OCI-LY3 (cell line): ENCODE measurements around the gene HIPK1.

Experiments used
- H2AFZ ChIP-seq: fragments of 200-600, 300-600 bp; shearing (Covaris generic); 2 replicates; pipeline ENCODE4 v1.6.0; 2014; ENCODE audit warnings: antibody characterized with exemption, low read depth, low read length
- H3K27ac ChIP-seq: fragments of 200-600, 300-600 bp; sonication (generic); 2 replicates; pipeline ENCODE4 v1.5.1; 2014; ENCODE audit warnings: mild to moderate bottlenecking, low read length, moderate library complexity, mixed read lengths
- H3K27me3 ChIP-seq: fragments of 200-600, 300-600 bp; sonication (generic); 2 replicates; pipeline ENCODE4 v1.6.1; 2014; ENCODE audit warnings: low read depth, low read length, mixed read lengths
- H3K36me3 ChIP-seq: fragments of 200-600, 300-600 bp; sonication (generic); replicated peaks from 2 replicates; pipeline ENCODE3; 2014; ENCODE audit warnings: low read depth, low read length, mixed read lengths
- H3K4me1 ChIP-seq: fragments of 300-600, 200-600 bp; sonication (generic); 2 replicates; pipeline ENCODE4 v1.6.1; 2014; ENCODE audit warnings: low read length, mixed read lengths
- H3K4me2 ChIP-seq: fragments of 200-600, 300-600 bp; sonication (generic); 2 replicates; pipeline ENCODE4 v1.6.1; 2014; ENCODE audit warnings: low read length, mixed read lengths
- H3K4me3 ChIP-seq: fragments of 300-600, 200-600 bp; sonication (generic); 2 replicates; pipeline ENCODE4 v1.5.1; 2014; ENCODE audit warnings: antibody characterized with exemption, mild to moderate bottlenecking, low read length, moderate library complexity
- H3K79me2 ChIP-seq: fragments of 300-600, 200-600 bp; shearing (Covaris generic); 2 replicates; pipeline ENCODE4 v1.6.1; 2014; ENCODE audit warnings: mild to moderate bottlenecking, low read length, mixed read lengths
- H3K9ac ChIP-seq: fragments of 300-600, 200-600 bp; shearing (Covaris generic); 2 replicates; pipeline ENCODE4 v1.6.0; 2014; ENCODE audit warnings: mild to moderate bottlenecking, low read length, moderate library complexity
- H3K9me3 ChIP-seq: fragments of 200-600, 300-600 bp; shearing (Covaris generic); 2 replicates; pipeline ENCODE4 v1.6.1; 2014; ENCODE audit warnings: low read length, mixed read lengths; ENCODE audit not compliant: insufficient read depth
- H4K20me1 ChIP-seq: fragments of 200-600, 300-600 bp; sonication (generic); 2 replicates; pipeline ENCODE4 v1.6.1; 2016; ENCODE audit warnings: low read length, mixed read lengths; ENCODE audit not compliant: insufficient read depth
- EZH2phosphoT487 ChIP-seq: fragments of 200-600 bp; shearing (Covaris generic); IDR thresholded peaks from 2 replicates; pipeline ENCODE4 v1.6.1; 2018; ENCODE audit warnings: antibody characterized with exemption, mixed run types, low read depth
- TF ChIP-seq, protein P1 (sequence below): fragments of 200-600, 300-600 bp; sonication (generic); IDR thresholded peaks from 2 replicates; pipeline ENCODE4 v1.5.1; 2014; ENCODE audit warnings: antibody characterized with exemption, low read length, low read depth

Gene HIPK1

DNA sequence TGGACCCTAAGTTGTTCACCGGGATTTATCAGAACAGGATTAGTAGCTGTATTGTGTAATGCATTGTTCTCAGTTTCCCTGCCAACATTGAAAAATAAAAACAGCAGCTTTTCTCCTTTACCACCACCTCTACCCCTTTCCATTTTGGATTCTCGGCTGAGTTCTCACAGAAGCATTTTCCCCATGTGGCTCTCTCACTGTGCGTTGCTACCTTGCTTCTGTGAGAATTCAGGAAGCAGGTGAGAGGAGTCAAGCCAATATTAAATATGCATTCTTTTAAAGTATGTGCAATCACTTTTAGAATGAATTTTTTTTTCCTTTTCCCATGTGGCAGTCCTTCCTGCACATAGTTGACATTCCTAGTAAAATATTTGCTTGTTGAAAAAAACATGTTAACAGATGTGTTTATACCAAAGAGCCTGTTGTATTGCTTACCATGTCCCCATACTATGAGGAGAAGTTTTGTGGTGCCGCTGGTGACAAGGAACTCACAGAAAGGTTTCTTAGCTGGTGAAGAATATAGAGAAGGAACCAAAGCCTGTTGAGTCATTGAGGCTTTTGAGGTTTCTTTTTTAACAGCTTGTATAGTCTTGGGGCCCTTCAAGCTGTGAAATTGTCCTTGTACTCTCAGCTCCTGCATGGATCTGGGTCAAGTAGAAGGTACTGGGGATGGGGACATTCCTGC is 46.2 kb downstream of the HIPK1 start:
- H3K36me3 ChIP-seq = peaks cover 7% of the 10 kb centered on the region
- no peaks in the 10 kb centered on the region for H4K20me1 ChIP-seq
- H2AFZ ChIP-seq = no peak overlapping the region
- H3K27me3 ChIP-seq = no peaks in the 10 kb centered on the region
- H3K4me1 ChIP-seq = no peaks in the 10 kb centered on the region
- no peak overlapping the region for H3K27ac ChIP-seq
- no peaks in the 10 kb centered on the region for H3K9me3 ChIP-seq
- no peak overlapping the region for H3K9ac ChIP-seq
- no peak overlapping the region for H3K4me2 ChIP-seq
- TF ChIP-seq EZH2phosphoT487 = no peak
- TF ChIP-seq, protein P1, sequence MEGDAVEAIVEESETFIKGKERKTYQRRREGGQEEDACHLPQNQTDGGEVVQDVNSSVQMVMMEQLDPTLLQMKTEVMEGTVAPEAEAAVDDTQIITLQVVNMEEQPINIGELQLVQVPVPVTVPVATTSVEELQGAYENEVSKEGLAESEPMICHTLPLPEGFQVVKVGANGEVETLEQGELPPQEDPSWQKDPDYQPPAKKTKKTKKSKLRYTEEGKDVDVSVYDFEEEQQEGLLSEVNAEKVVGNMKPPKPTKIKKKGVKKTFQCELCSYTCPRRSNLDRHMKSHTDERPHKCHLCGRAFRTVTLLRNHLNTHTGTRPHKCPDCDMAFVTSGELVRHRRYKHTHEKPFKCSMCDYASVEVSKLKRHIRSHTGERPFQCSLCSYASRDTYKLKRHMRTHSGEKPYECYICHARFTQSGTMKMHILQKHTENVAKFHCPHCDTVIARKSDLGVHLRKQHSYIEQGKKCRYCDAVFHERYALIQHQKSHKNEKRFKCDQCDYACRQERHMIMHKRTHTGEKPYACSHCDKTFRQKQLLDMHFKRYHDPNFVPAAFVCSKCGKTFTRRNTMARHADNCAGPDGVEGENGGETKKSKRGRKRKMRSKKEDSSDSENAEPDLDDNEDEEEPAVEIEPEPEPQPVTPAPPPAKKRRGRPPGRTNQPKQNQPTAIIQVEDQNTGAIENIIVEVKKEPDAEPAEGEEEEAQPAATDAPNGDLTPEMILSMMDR = no peak
- H3K79me2 ChIP-seq = no peaks in the 10 kb centered on the region
- H3K4me3 ChIP-seq = no peak overlapping the region

DNA sequence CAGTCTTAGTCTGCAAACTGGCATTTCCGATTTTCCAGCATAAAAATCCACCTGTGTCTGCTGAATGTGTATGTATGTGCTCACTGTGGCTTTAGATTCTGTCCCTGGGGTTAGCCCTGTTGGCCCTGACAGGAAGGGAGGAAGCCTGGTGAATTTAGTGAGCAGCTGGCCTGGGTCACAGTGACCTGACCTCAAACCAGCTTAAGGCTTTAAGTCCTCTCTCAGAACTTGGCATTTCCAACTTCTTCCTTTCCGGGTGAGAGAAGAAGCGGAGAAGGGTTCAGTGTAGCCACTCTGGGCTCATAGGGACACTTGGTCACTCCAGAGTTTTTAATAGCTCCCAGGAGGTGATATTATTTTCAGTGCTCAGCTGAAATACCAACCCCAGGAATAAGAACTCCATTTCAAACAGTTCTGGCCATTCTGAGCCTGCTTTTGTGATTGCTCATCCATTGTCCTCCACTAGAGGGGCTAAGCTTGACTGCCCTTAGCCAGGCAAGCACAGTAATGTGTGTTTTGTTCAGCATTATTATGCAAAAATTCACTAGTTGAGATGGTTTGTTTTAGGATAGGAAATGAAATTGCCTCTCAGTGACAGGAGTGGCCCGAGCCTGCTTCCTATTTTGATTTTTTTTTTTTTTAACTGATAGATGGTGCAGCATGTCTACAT is 47.6 kb downstream of the HIPK1 start:
- H3K4me3 ChIP-seq = no peak overlapping the region
- H3K27ac ChIP-seq = no peak overlapping the region
- H3K79me2 ChIP-seq = no peaks in the 10 kb centered on the region
- no peak overlapping the region for H3K4me2 ChIP-seq
- H4K20me1 ChIP-seq = no peaks in the 10 kb centered on the region
- H2AFZ ChIP-seq = no peak overlapping the region
- no peak for TF ChIP-seq EZH2phosphoT487
- TF ChIP-seq, protein P1 = no peak
- H3K27me3 ChIP-seq = no peaks in the 10 kb centered on the region
- no peaks in the 10 kb centered on the region for H3K36me3 ChIP-seq
- no peaks in the 10 kb centered on the region for H3K4me1 ChIP-seq
- no peak overlapping the region for H3K9ac ChIP-seq
- no peaks in the 10 kb centered on the region for H3K9me3 ChIP-seq

DNA sequence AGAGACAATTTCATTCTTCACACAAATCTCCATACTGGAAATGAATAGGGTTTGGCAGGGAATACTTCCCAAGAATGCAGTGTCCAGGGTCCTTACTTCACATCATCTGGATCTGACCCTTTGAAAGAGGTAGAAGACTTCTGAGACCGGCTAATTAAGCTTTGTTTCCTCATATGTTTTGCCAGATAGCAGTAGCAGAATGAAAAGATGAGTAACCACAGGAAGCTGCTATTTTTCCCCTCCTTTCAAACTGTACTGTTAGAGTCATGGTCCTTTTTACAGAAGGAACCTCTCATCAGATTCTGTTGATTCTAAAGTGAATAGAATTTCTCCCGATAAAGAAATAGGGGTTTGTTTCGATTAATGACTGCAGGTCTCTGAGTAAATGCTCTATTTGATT is 48.8 kb downstream of the HIPK1 start:
- no peak overlapping the region for H2AFZ ChIP-seq
- no peaks in the 10 kb centered on the region for H3K27me3 ChIP-seq
- H4K20me1 ChIP-seq = no peaks in the 10 kb centered on the region
- H3K79me2 ChIP-seq = no peaks in the 10 kb centered on the region
- no peaks in the 10 kb centered on the region for H3K9me3 ChIP-seq
- no peak overlapping the region for H3K4me2 ChIP-seq
- no peak overlapping the region for H3K4me3 ChIP-seq
- TF ChIP-seq, protein P1 = no peak
- TF ChIP-seq EZH2phosphoT487 = no peak
- H3K27ac ChIP-seq = no peak overlapping the region
- H3K9ac ChIP-seq = no peak overlapping the region
- no peaks in the 10 kb centered on the region for H3K4me1 ChIP-seq
- H3K36me3 ChIP-seq = no peaks in the 10 kb centered on the region

- H3K27me3 ChIP-seq = no peaks in the 10 kb centered on the region
- H4K20me1 ChIP-seq = no peaks in the 10 kb centered on the region
- no peaks in the 10 kb centered on the region for H3K4me1 ChIP-seq
- no peak within 1 kb of the TSS for H3K4me3 ChIP-seq
- no peaks in the 10 kb centered on the region for H3K9me3 ChIP-seq
- no peak within 1 kb of the TSS for H3K27ac ChIP-seq
- no peaks in the 10 kb centered on the region for H3K36me3 ChIP-seq
- H3K9ac ChIP-seq = no peak within 1 kb of the TSS
- H3K79me2 ChIP-seq = no peaks in the 10 kb centered on the region
- TF ChIP-seq, protein P1 = peak; percentile 68
- TF ChIP-seq EZH2phosphoT487 = no peak
- no peak within 1 kb of the TSS for H2AFZ ChIP-seq
- no peak within 1 kb of the TSS for H3K4me2 ChIP-seq
Measured at GRCh38 chr1:113978863-113979702, 50.0 kb downstream of the HIPK1 start, which contains the start of gene OLFML3. Gene OLFML3, plus strand, starts transcription at chr1:113979474. Its CDS starts 43 bp downstream, at chr1:113979517.
